SK-N-SH (cell line): Measurements from ENCODE around the gene VPS26B. TPM values are rescaled to one million over a fixed set of nuclear protein-coding genes. Genes with fewer than 3 reads are reported as not detected.

ENCODE experiments used
- CTCF ChIA-PET: fragments of 300-600, 350-600 bp; formaldehyde crosslinking; extraction: SDS; loops from one replicate; lab custom pipeline; 2021; lab: Yijun Ruan, JAX
- POLR2A ChIA-PET: fragments of 350-600 bp; sonication (Branson Sonifier 250); formaldehyde crosslinking; extraction: SDS; loops from one replicate; lab custom pipeline; 2020; ENCODE audit warnings: antibody characterized with exemption, inconsistent platforms; lab: Yijun Ruan, JAX
- DNase-seq: peaks from one replicate; pipeline ENCODE4 v3.0.0; 2012
- H2AFZ ChIP-seq: fragments of 200-600 bp; sonication (generic); 2 replicates; pipeline ENCODE4 v1.8.1; 2016; ENCODE audit warnings: antibody characterized with exemption, mild to moderate bottlenecking, low read depth
- H3F3A ChIP-seq: fragments of 200-600 bp; sonication (generic); replicated peaks from 2 replicates; pipeline ENCODE3; 2016; ENCODE audit warnings: antibody characterized with exemption, mild to moderate bottlenecking; ENCODE audit not compliant: insufficient read depth
- H3K27ac ChIP-seq, 2 experiments: fragments of 200-500 bp in 1 of 2; fragments of 200-600 bp in 1 of 2; sonication (Bioruptor generic) in 1 of 2; sonication (generic), shearing (Covaris generic) in 1 of 2; 2 replicates each; pipeline versions ENCODE4 v1.5.1 to v1.6.1; 2014 to 2016; ENCODE audit warnings: low read depth in 2 of 2, inconsistent platforms in 1 of 2, low read length in 1 of 2, mild to moderate bottlenecking in 1 of 2, mixed read lengths in 1 of 2
- H3K27me3 ChIP-seq: fragments of 200-600 bp; sonication (generic), shearing (Covaris generic); 2 replicates; pipeline ENCODE4 v1.6.1; 2016; ENCODE audit warnings: mixed run types; ENCODE audit not compliant: insufficient read depth
- H3K36me3 ChIP-seq, 2 experiments: fragments of 200-500 bp in 1 of 2; fragments of 200-600 bp in 1 of 2; sonication (Bioruptor generic) in 1 of 2; sonication (generic) in 1 of 2; replicated peaks in 1 of 2; 2 replicates each; pipeline versions ENCODE3 to v1.5.1; 2014 to 2016; ENCODE audit warnings: low read length in 1 of 2, mild to moderate bottlenecking in 1 of 2; ENCODE audit not compliant: insufficient read depth in 2 of 2, control insufficient read depth in 1 of 2
- H3K4me1 ChIP-seq, 2 experiments: fragments of 200-500 bp in 1 of 2; fragments of 200-600 bp in 1 of 2; sonication (Bioruptor generic) in 1 of 2; sonication (generic), shearing (Covaris generic) in 1 of 2; 2 replicates each; pipeline versions ENCODE4 v1.5.1 to v1.6.1; 2014 to 2016; ENCODE audit warnings: low read depth in 1 of 2, low read length in 1 of 2, mixed run types in 1 of 2; ENCODE audit not compliant: insufficient read depth in 2 of 2, control insufficient read depth in 1 of 2
- H3K4me2 ChIP-seq: fragments of 200-600 bp; sonication (generic), shearing (Covaris generic); 2 replicates; pipeline ENCODE4 v1.6.1; 2017; ENCODE audit warnings: mixed run types
- H3K4me3 ChIP-seq, 2 experiments: fragments of 200-500 bp in 1 of 2; fragments of 200-600 bp in 1 of 2; sonication (Bioruptor generic) in 1 of 2; sonication (generic), shearing (Covaris generic) in 1 of 2; 2 replicates each; pipeline versions ENCODE4 v1.5.1 to v1.8.1; 2014 to 2016; ENCODE audit warnings: low read depth in 2 of 2, inconsistent platforms in 1 of 2, low read length in 1 of 2, mild to moderate bottlenecking in 1 of 2, mixed read lengths in 1 of 2, moderate library complexity in 1 of 2
- H3K79me2 ChIP-seq: fragments of 200-600 bp; sonication (generic); 2 replicates; pipeline ENCODE4 v1.8.1; 2017; ENCODE audit warnings: mild to moderate bottlenecking; ENCODE audit not compliant: insufficient read depth
- H3K9ac ChIP-seq: fragments of 200-600 bp; sonication (generic); 2 replicates; pipeline ENCODE4 v1.6.1; 2017; ENCODE audit warnings: mixed run types
- H3K9me2 ChIP-seq: fragments of 200-600 bp; sonication (generic); 2 replicates; pipeline ENCODE4 v1.6.1; 2017; ENCODE audit warnings: mixed run types
- H3K9me3 ChIP-seq: fragments of 200-600 bp; sonication (generic); 2 replicates; pipeline ENCODE4 v1.6.1; 2017; ENCODE audit warnings: mixed run types, mild to moderate bottlenecking, moderate library complexity
- H4K20me1 ChIP-seq: fragments of 200-600 bp; sonication (generic); 2 replicates; pipeline ENCODE4 v1.6.1; 2017; ENCODE audit warnings: mild to moderate bottlenecking, mixed run types; ENCODE audit not compliant: insufficient read depth
- CHD2 ChIP-seq: fragments of 150-350 bp; IDR thresholded peaks from 2 replicates; pipeline ENCODE4 v1.6.1; 2018; ENCODE audit warnings: low read length; ENCODE audit not compliant: partially characterized antibody
- CTCF ChIP-seq: fragments of 200-600 bp; sonication (generic); IDR thresholded peaks from 2 replicates; pipeline ENCODE4 v1.6.1; 2017; ENCODE audit warnings: antibody characterized with exemption, mild to moderate bottlenecking, moderate library complexity
- ELF1 ChIP-seq: IDR thresholded peaks from 2 replicates; pipeline ENCODE4 v1.4.0; 2012
- FOXM1 ChIP-seq: IDR thresholded peaks from 2 replicates; pipeline ENCODE4 v1.4.0; 2012; ENCODE audit warnings: low read depth, mild to moderate bottlenecking
- GATA2 ChIP-seq: sonication (generic); formaldehyde crosslinking; IDR thresholded peaks from 2 replicates; pipeline ENCODE4 v1.5.0; 2020; ENCODE audit warnings: mild to moderate bottlenecking, missing genetic modification reagents
- IRF3 ChIP-seq: fragments of 150-350 bp; IDR thresholded peaks from 2 replicates; pipeline ENCODE4 v1.6.1; 2016; ENCODE audit warnings: mild to moderate bottlenecking, low read depth, low read length
- JUND ChIP-seq: IDR thresholded peaks from 2 replicates; pipeline ENCODE4 v1.4.0; 2012
- MEF2A ChIP-seq: IDR thresholded peaks from 2 replicates; pipeline ENCODE4 v1.4.0; 2012; ENCODE audit warnings: low read depth, borderline replicate concordance
- POLR2AphosphoS5 ChIP-seq: IDR thresholded peaks from 2 replicates; pipeline ENCODE4 v1.6.1; 2012; ENCODE audit warnings: low read depth, low read length
- RAD21 ChIP-seq: IDR thresholded peaks from 2 replicates; pipeline ENCODE4 v1.6.1; 2012; ENCODE audit warnings: mild to moderate bottlenecking, low read length
- SMC3 ChIP-seq: IDR thresholded peaks from 2 replicates; pipeline ENCODE4 v1.6.1; 2012; ENCODE audit warnings: low read depth, low read length, improper control_type of control experiment
- TAF1 ChIP-seq: IDR thresholded peaks from 2 replicates; pipeline ENCODE4 v1.6.1; 2012; ENCODE audit warnings: low read depth, mild to moderate bottlenecking, low read length, moderate library complexity, borderline replicate concordance
- TCF12 ChIP-seq: IDR thresholded peaks from 2 replicates; pipeline ENCODE4 v1.4.0; 2012
- TEAD4 ChIP-seq: IDR thresholded peaks from 2 replicates; pipeline ENCODE4 v1.4.0; 2012; ENCODE audit warnings: mild to moderate bottlenecking, borderline replicate concordance; ENCODE audit not compliant: insufficient read depth
- USF1 ChIP-seq: IDR thresholded peaks from 2 replicates; pipeline ENCODE4 v1.4.0; 2012; ENCODE audit warnings: low read depth, borderline replicate concordance
- USF2 ChIP-seq: fragments of 150-350 bp; IDR thresholded peaks from 2 replicates; pipeline ENCODE4 v1.6.1; 2017; ENCODE audit warnings: antibody characterized with exemption, low read length, low read depth, borderline replicate concordance
- YY1 ChIP-seq: IDR thresholded peaks from 2 replicates; pipeline ENCODE4 v1.4.0; 2012; ENCODE audit warnings: low read depth, mild to moderate bottlenecking
- WGBS: methylation state at CpG from one replicate; pipeline ENCODE4 v1.1.6; 2017; ENCODE audit warnings: low lambda C conversion rate; 5-methylcytosine and 5-hydroxymethylcytosine counted together
- polyA plus RNA-seq, 3 experiments: library from polyadenylated mRNA; depleted of rRNA; stranded (reverse); fragments of >200 nt; gene quantifications; 2 replicates each; pipeline ENCODE4 v1.2.3, GENCODE V29; 2012
- TF ChIP-seq, protein P1 (sequence below): IDR thresholded peaks from 2 replicates; pipeline ENCODE4 v1.4.0; 2012; ENCODE audit warnings: low read depth

VPS26B gene
- polyA plus RNA-seq, 1 of the 3 experiments (the other 2 are of a cell fraction), result 53.0 TPM

DNA sequence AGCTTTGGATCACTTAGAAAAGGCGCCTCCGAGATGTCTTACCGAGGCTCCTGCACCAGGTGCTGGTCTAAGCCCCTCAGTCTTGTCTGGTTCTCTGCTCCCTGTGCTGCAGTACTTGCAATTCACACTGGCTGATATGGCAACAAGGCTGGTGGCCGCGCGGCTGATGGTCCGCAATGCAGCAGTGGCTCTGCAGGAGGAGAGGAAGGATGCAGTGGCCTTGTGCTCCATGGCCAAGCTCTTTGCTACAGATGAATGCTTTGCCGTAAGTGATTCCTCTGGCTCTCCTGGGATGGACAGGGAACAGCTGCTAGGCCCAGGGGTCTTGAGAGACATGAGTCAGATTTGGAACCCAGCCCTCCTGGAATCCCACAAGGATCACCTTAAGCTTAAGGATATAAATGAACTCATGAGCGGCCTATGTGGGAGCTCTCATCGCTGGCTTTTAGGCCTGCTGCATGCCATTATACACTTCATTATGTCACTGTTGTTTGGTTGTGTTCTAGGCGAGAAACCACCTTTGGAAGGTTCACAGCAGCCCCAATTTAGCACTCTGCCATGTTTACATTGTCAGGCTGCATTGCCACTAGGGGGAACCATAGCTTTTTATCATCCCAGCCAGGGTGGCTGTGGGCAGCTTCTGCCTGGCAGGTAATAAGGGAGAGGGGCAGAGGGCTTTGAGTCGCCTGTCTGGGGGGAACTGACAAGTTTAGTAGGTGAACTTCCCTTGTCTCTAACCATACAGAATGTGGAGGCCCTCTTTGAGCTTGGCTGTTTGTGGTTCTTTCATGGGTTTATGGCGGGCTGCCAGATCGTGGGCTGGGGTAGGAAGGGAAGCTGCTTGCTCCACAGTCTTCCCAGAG lies 37.4 kb downstream of the VPS26B start:
- H4K20me1 ChIP-seq, result no peaks in the 10 kb centered on the region
- no peak for TF ChIP-seq POLR2AphosphoS5
- peak; percentile 21; the same call in 1 of the 2 replicates for TF ChIP-seq SMC3
- peak; percentile 53 for TF ChIP-seq RAD21
- TF ChIP-seq TAF1, result no peak
- no peak for TF ChIP-seq TCF12
- no peak for TF ChIP-seq USF2
- TF ChIP-seq GATA2 (CRISPR knock-in tag), result no peak
- peak; percentile 57 for TF ChIP-seq CTCF
- TF ChIP-seq, protein P1, sequence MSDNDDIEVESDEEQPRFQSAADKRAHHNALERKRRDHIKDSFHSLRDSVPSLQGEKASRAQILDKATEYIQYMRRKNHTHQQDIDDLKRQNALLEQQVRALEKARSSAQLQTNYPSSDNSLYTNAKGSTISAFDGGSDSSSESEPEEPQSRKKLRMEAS, result no peak
- TF ChIP-seq TEAD4, result no peak
- no peak overlapping the region for H3K4me2 ChIP-seq
- 89% methylated on average over 13 of the region's 14 CpGs for WGBS
- CTCF ChIA-PET, result interaction anchor here (0.6 to 2.0 kb wide), 15 partner anchors 8 to 321 kb away, joined by 3 to 12 read pairs (median 3); partner anchors contain the start of genes ACAD8, GLB1L3 and THYN1
- no peak overlapping the region for H3K9ac ChIP-seq
- H3K9me3 ChIP-seq, result no peaks in the 10 kb centered on the region
- H3K79me2 ChIP-seq, result no peaks in the 10 kb centered on the region
- DNase-seq, result peak; percentile 66
- no peak overlapping the region for H2AFZ ChIP-seq
- no peaks in the 10 kb centered on the region for H3F3A ChIP-seq
- H3K27me3 ChIP-seq, result no peaks in the 10 kb centered on the region
- peaks cover 7 to 60% of the 10 kb centered on the region in 2 experiments for H3K36me3 ChIP-seq
- no peak overlapping the region for H3K4me3 ChIP-seq
- no peaks in the 10 kb centered on the region for H3K4me1 ChIP-seq
- POLR2A ChIA-PET, result no interaction called here
- no peaks in the 10 kb centered on the region for H3K9me2 ChIP-seq
- H3K27ac ChIP-seq, result no peak overlapping the region

GRCh38 chr11:134264966-134265764 lies 40.7 kb downstream of the VPS26B start:
- Histone ChIP-seq H3K4me3 (no peak overlapping the region), H3K4me2 (no peak overlapping the region), H3K4me1 (no peaks in the 10 kb centered on the region), H3K27ac (no peak overlapping the region), H2AFZ (no peak overlapping the region), H3K9me2 (no peaks in the 10 kb centered on the region), H3K9me3 (no peaks in the 10 kb centered on the region), H4K20me1 (no peaks in the 10 kb centered on the region), H3K79me2 (no peaks in the 10 kb centered on the region), H3K9ac (no peak overlapping the region), H3F3A (no peaks in the 10 kb centered on the region), H3K36me3 (peaks cover 3 to 42% of the 10 kb centered on the region in 2 experiments), H3K27me3 (no peaks in the 10 kb centered on the region)
- no peak for DNase-seq
- ChIA-PET CTCF (interaction anchor here (2.0 kb wide), 1 partner anchor 11 kb away, joined by 8 read pairs; the partner anchor contains the start of gene GLB1L3), POLR2A (no interaction called here)
- 92% methylated on average over 7 of the region's 7 CpGs for WGBS
- TF ChIP-seq, protein P1, result no peak
- TF ChIP-seq TAF1 (no peak), CHD2 (no peak), GATA2 (CRISPR knock-in tag) (no peak), IRF3 (no peak), MEF2A (no peak), ELF1 (no peak), FOXM1 (no peak), USF1 (no peak), USF2 (no peak), JUND (no peak), YY1 (no peak), TEAD4 (no peak)
